Stimulated activated naive CD8-positive, alpha-beta T cell treated with anti-CD3 and anti-CD28 coated beads, Interleukin-15, Interleukin-2, amounts not matched to agents 100 ng/mL and 50 ng/mL, for 24 hours (primary cell): ENCODE results near the gene MCUB.

ENCODE experiments used
- H3K27ac Mint-ChIP-seq: one replicate; pipeline ENCODE4 v1.8.0; 2021; ENCODE audit warnings: mild to moderate bottlenecking, mixed read lengths
- H3K27me3 Mint-ChIP-seq: one replicate; pipeline ENCODE4 v1.8.0; 2021; ENCODE audit warnings: mixed read lengths
- H3K36me3 Mint-ChIP-seq: one replicate; pipeline ENCODE4 v1.8.0; 2021; ENCODE audit warnings: low read depth, mixed read lengths
- H3K4me1 Mint-ChIP-seq: one replicate; pipeline ENCODE4 v1.8.0; 2021; ENCODE audit warnings: low read depth, mixed read lengths
- H3K4me3 Mint-ChIP-seq: one replicate; pipeline ENCODE4 v1.8.0; 2021; ENCODE audit warnings: mild to moderate bottlenecking, mixed read lengths
- H3K9me3 Mint-ChIP-seq: one replicate; pipeline ENCODE4 v1.8.0; 2021; ENCODE audit warnings: mixed read lengths

MCUB gene

GRCh38 chr4:109599046-109599652 lies 39.1 kb downstream of the MCUB start:
- Mint-ChIP-seq H3K4me3 (no peak overlapping the region), H3K36me3 (peaks cover 23% of the 10 kb centered on the region), H3K27me3 (no peaks in the 10 kb centered on the region), H3K4me1 (peaks cover 38% of the 10 kb centered on the region), H3K27ac (peak overlapping the region; percentile 67), H3K9me3 (peaks cover 8% of the 10 kb centered on the region)

- H3K27ac Mint-ChIP-seq = peak overlapping the region; percentile 68
- H3K4me1 Mint-ChIP-seq = peaks cover 48% of the 10 kb centered on the region
- no peaks in the 10 kb centered on the region for H3K27me3 Mint-ChIP-seq
- H3K36me3 Mint-ChIP-seq = peaks cover 35% of the 10 kb centered on the region
- peaks cover 8% of the 10 kb centered on the region for H3K9me3 Mint-ChIP-seq
- H3K4me3 Mint-ChIP-seq = no peak overlapping the region
Observed at GRCh38 chr4:109600431-109600830, 40.4 kb downstream of the MCUB start.

GRCh38 chr4:109601336-109601735 lies 41.3 kb downstream of the MCUB start:
- no peaks in the 10 kb centered on the region for H3K27me3 Mint-ChIP-seq
- H3K27ac Mint-ChIP-seq = no peak overlapping the region
- H3K4me1 Mint-ChIP-seq = peaks cover 57% of the 10 kb centered on the region
- H3K36me3 Mint-ChIP-seq = peaks cover 42% of the 10 kb centered on the region
- peaks cover 10% of the 10 kb centered on the region for H3K9me3 Mint-ChIP-seq
- no peak overlapping the region for H3K4me3 Mint-ChIP-seq

GRCh38 chr4:109607976-109608375 lies 47.9 kb downstream of the MCUB start:
- peaks cover 62% of the 10 kb centered on the region for H3K4me1 Mint-ChIP-seq
- H3K27ac Mint-ChIP-seq = no peak overlapping the region
- peaks cover 15% of the 10 kb centered on the region for H3K9me3 Mint-ChIP-seq
- no peaks in the 10 kb centered on the region for H3K27me3 Mint-ChIP-seq
- H3K4me3 Mint-ChIP-seq = no peak overlapping the region
- peaks cover 70% of the 10 kb centered on the region for H3K36me3 Mint-ChIP-seq

- Mint-ChIP-seq H3K4me1 (peaks cover 68% of the 10 kb centered on the region), H3K27ac (no peak overlapping the region), H3K36me3 (peaks cover 66% of the 10 kb centered on the region), H3K27me3 (no peaks in the 10 kb centered on the region), H3K4me3 (no peak overlapping the region), H3K9me3 (peaks cover 14% of the 10 kb centered on the region)
Observed at GRCh38 chr4:109608879-109609278, 48.8 kb downstream of the MCUB start.

GRCh38 chr4:109609431-109609830 lies 49.4 kb downstream of the MCUB start:
- H3K4me3 Mint-ChIP-seq = no peak overlapping the region
- no peak overlapping the region for H3K27ac Mint-ChIP-seq

GRCh38 chr4:109610489-109610888 lies 50.4 kb downstream of the MCUB start:
- H3K4me1 Mint-ChIP-seq = peaks cover 68% of the 10 kb centered on the region
- peaks cover 58% of the 10 kb centered on the region for H3K36me3 Mint-ChIP-seq
- H3K27ac Mint-ChIP-seq = no peak overlapping the region
- H3K9me3 Mint-ChIP-seq = peaks cover 14% of the 10 kb centered on the region
- H3K27me3 Mint-ChIP-seq = no peaks in the 10 kb centered on the region
- H3K4me3 Mint-ChIP-seq = no peak overlapping the region

More at GRCh38 chr4:109609431-109609830, 49.4 kb downstream of the MCUB start:
- Mint-ChIP-seq H3K4me1 (peaks cover 71% of the 10 kb centered on the region), H3K9me3 (peaks cover 14% of the 10 kb centered on the region), H3K27me3 (no peaks in the 10 kb centered on the region), H3K36me3 (peaks cover 66% of the 10 kb centered on the region)

GRCh38 chr4:109611045-109611646 lies 51.1 kb downstream of the MCUB start:
- Mint-ChIP-seq H3K27ac (no peak overlapping the region), H3K9me3 (peaks cover 13% of the 10 kb centered on the region), H3K36me3 (peaks cover 54% of the 10 kb centered on the region), H3K27me3 (no peaks in the 10 kb centered on the region), H3K4me1 (peaks cover 66% of the 10 kb centered on the region), H3K4me3 (no peak overlapping the region)

- H3K4me3 Mint-ChIP-seq = no peak overlapping the region
- no peaks in the 10 kb centered on the region for H3K27me3 Mint-ChIP-seq
- H3K9me3 Mint-ChIP-seq = no peaks in the 10 kb centered on the region
- H3K4me1 Mint-ChIP-seq = peaks cover 68% of the 10 kb centered on the region
- no peak overlapping the region for H3K27ac Mint-ChIP-seq
- H3K36me3 Mint-ChIP-seq = peaks cover 29% of the 10 kb centered on the region
Observed at GRCh38 chr4:109614015-109614414, 54.0 kb downstream of the MCUB start.

GRCh38 chr4:109614466-109614865 lies 54.4 kb downstream of the MCUB start:
- H3K4me1 Mint-ChIP-seq = peaks cover 64% of the 10 kb centered on the region
- no peak overlapping the region for H3K27ac Mint-ChIP-seq

GRCh38 chr4:109615742-109616141 lies 55.7 kb downstream of the MCUB start:
- H3K4me1 Mint-ChIP-seq = peaks cover 53% of the 10 kb centered on the region
- H3K9me3 Mint-ChIP-seq = no peaks in the 10 kb centered on the region
- H3K36me3 Mint-ChIP-seq = peaks cover 17% of the 10 kb centered on the region
- H3K27ac Mint-ChIP-seq = no peak overlapping the region
- no peaks in the 10 kb centered on the region for H3K27me3 Mint-ChIP-seq
- no peak overlapping the region for H3K4me3 Mint-ChIP-seq

More at GRCh38 chr4:109614466-109614865, 54.4 kb downstream of the MCUB start:
- Mint-ChIP-seq H3K4me3 (no peak overlapping the region), H3K36me3 (peaks cover 24% of the 10 kb centered on the region), H3K9me3 (no peaks in the 10 kb centered on the region), H3K27me3 (no peaks in the 10 kb centered on the region)

- Mint-ChIP-seq H3K27me3 (no peaks in the 10 kb centered on the region), H3K27ac (no peak overlapping the region), H3K4me1 (peaks cover 50% of the 10 kb centered on the region), H3K36me3 (peaks cover 16% of the 10 kb centered on the region), H3K9me3 (no peaks in the 10 kb centered on the region), H3K4me3 (no peak overlapping the region)
Observed at GRCh38 chr4:109616243-109616642, 56.2 kb downstream of the MCUB start.

GRCh38 chr4:109622626-109623025 lies 62.6 kb downstream of the MCUB start:
- Mint-ChIP-seq H3K9me3 (no peaks in the 10 kb centered on the region), H3K4me3 (no peak overlapping the region), H3K27ac (no peak overlapping the region), H3K36me3 (peaks cover 22% of the 10 kb centered on the region), H3K4me1 (peaks cover 24% of the 10 kb centered on the region), H3K27me3 (no peaks in the 10 kb centered on the region)

- Mint-ChIP-seq H3K27me3 (no peaks in the 10 kb centered on the region), H3K27ac (no peak overlapping the region), H3K9me3 (no peaks in the 10 kb centered on the region), H3K4me1 (peaks cover 33% of the 10 kb centered on the region), H3K4me3 (no peak overlapping the region), H3K36me3 (peaks cover 22% of the 10 kb centered on the region)
Observed at GRCh38 chr4:109624536-109624935, 64.5 kb downstream of the MCUB start.

GRCh38 chr4:109627361-109627760 lies 67.3 kb downstream of the MCUB start:
- Mint-ChIP-seq H3K27ac (no peak overlapping the region), H3K36me3 (peaks cover 21% of the 10 kb centered on the region), H3K27me3 (no peaks in the 10 kb centered on the region), H3K9me3 (no peaks in the 10 kb centered on the region), H3K4me3 (no peak overlapping the region), H3K4me1 (peaks cover 45% of the 10 kb centered on the region)

- no peak overlapping the region for H3K4me3 Mint-ChIP-seq
- H3K36me3 Mint-ChIP-seq = peaks cover 17% of the 10 kb centered on the region
- peaks cover 1% of the 10 kb centered on the region for H3K9me3 Mint-ChIP-seq
- no peak overlapping the region for H3K27ac Mint-ChIP-seq
- peaks cover 45% of the 10 kb centered on the region for H3K4me1 Mint-ChIP-seq
- H3K27me3 Mint-ChIP-seq = no peaks in the 10 kb centered on the region
Observed at GRCh38 chr4:109629775-109630174, 69.7 kb downstream of the MCUB start.
